LNCAP (cell line): ENCODE measurements around the gene CAB39L.

Source experiments
- TF ChIP-seq, protein P1 (sequence below): fragments of 450-650 bp; IDR thresholded peaks from 2 replicates; pipeline ENCODE4 v1.5.1; 2017; ENCODE audit warnings: mild to moderate bottlenecking

The CAB39L gene

DNA sequence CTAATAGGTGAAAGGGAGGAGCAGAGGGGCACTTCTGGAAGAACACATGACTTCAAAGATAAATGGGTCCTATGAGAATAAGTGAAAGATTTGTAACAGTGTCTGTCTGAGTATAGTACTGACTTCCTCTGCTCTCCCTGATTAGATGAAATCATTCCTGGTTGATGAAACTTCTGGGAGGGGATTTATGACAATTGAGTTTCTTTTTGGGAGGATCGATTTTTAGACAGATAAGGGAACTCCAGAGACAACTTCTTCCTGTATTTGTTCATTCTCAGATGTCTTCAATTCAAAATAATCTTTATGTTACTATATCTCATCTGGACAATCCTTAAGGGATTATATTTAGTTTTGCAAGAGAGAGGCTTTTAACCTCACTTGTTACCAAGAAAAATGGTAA lies 20.2 kb upstream of the CAB39L start:
- TF ChIP-seq, protein P1, sequence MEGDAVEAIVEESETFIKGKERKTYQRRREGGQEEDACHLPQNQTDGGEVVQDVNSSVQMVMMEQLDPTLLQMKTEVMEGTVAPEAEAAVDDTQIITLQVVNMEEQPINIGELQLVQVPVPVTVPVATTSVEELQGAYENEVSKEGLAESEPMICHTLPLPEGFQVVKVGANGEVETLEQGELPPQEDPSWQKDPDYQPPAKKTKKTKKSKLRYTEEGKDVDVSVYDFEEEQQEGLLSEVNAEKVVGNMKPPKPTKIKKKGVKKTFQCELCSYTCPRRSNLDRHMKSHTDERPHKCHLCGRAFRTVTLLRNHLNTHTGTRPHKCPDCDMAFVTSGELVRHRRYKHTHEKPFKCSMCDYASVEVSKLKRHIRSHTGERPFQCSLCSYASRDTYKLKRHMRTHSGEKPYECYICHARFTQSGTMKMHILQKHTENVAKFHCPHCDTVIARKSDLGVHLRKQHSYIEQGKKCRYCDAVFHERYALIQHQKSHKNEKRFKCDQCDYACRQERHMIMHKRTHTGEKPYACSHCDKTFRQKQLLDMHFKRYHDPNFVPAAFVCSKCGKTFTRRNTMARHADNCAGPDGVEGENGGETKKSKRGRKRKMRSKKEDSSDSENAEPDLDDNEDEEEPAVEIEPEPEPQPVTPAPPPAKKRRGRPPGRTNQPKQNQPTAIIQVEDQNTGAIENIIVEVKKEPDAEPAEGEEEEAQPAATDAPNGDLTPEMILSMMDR: no peak

GRCh38 chr13:49459580-49459979 lies 15.7 kb upstream of the CAB39L start:
- TF ChIP-seq, protein P1: no peak

- TF ChIP-seq, protein P1: no peak
Observed at GRCh38 chr13:49457221-49457620, 13.4 kb upstream of the CAB39L start.

DNA sequence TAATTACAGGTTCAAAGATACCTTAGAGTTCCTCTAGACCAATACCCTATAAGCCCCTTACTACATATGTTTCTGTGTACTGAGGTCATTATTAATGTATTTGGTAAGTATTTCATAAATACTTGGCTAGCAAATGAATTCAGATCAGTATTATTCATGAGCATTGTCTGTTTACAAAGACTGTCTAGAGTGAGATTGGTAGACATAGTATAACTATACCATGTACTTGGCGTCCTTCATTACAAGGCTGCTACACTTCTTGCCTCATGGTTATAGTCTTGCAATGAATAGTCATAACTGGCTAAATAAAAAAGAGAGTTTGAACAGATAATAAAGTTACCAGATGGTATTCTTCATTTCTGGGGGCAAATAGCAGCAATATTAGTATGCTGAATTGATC lies 12.3 kb upstream of the CAB39L start:
- TF ChIP-seq, protein P1: no peak

GRCh38 chr13:49455007-49455398 lies 11.1 kb upstream of the CAB39L start:
- TF ChIP-seq, protein P1: no peak

DNA sequence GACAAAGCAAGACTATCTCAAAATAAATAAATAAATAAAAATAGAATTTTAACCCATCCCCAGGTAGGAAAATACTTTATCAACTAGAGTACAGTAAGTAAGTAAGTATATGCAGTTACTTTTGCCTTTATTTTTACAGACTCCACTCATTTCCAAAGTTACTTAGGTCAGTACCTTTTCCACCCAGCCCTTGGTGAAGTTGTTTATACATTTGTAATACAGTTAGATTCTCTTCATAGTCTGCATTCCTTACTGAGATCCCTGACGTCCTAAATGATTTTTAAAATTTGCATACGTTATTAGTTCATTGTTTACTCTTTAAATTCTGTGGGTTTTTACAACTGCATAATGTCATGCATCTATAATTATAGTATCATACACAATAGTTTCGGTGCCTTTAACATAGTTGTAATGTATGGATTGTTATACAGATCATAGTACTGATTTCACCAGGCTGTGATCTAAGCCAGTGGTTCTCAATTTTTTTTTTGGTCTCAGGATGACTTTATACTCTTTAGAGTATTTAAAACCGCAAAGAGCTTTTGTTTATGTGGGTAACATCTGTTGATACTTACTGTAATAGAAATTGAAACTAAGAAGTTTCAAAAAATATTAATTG lies 10.6 kb upstream of the CAB39L start:
- TF ChIP-seq, protein P1: no peak

GRCh38 chr13:49453465-49453864 lies 9.6 kb upstream of the CAB39L start:
- TF ChIP-seq, protein P1: no peak
